ENCODE data around the gene ZNF211.
A peak's percentile ranks its signal among the peaks of the same experiment; 100 is the strongest.

Gene ZNF211

GRCh38 chr19:57632987-57633831 lies at the start of gene ZNF211:
ZNF211 (plus strand) TSS chr19:57633168; CDS start chr19:57633347, 179 bp downstream.
- peak; percentile 84 for DNase-seq (ENCODE audit: low read depth)

- peak; percentile 90 for DNase-seq (ENCODE audit: low read depth)
Observed at GRCh38 chr19:57583521-57584416, 49.2 kb upstream of the ZNF211 start, which contains the start of gene ZIK1. ZIK1 (plus strand) TSS chr19:57584145; CDS start chr19:57584357, 212 bp downstream.

- DNase-seq (ENCODE audit: low read depth): no peak
Observed at GRCh38 chr19:57587529-57587928, 45.4 kb upstream of the ZNF211 start.

GRCh38 chr19:57599377-57599760 lies 33.6 kb upstream of the ZNF211 start:
- no peak for DNase-seq (ENCODE audit: low read depth)

- DNase-seq (ENCODE audit: low read depth): peak; percentile 93
Observed at GRCh38 chr19:57599761-57600383, 33.1 kb upstream of the ZNF211 start, which contains the start of gene ZNF530. ZNF530 (plus strand) TSS chr19:57599885; CDS start chr19:57604346, 4,461 bp downstream.

GRCh38 chr19:57606931-57607330 lies 26.0 kb upstream of the ZNF211 start:
- no peak for DNase-seq (ENCODE audit: low read depth)

GRCh38 chr19:57611113-57611512 lies 21.9 kb upstream of the ZNF211 start:
- no peak for DNase-seq (ENCODE audit: low read depth)

GRCh38 chr19:57613941-57614743 lies 18.8 kb upstream of the ZNF211 start, which contains the start of gene ZNF134:
ZNF134 (plus strand) TSS chr19:57614242; CDS start chr19:57619469, 5,227 bp downstream.
- DNase-seq (ENCODE audit: low read depth): peak; percentile 92

GRCh38 chr19:57615346-57615745 lies 17.6 kb upstream of the ZNF211 start:
- no peak for DNase-seq (ENCODE audit: low read depth)

- DNase-seq (ENCODE audit: low read depth): no peak
Observed at GRCh38 chr19:57620673-57621348, 12.2 kb upstream of the ZNF211 start.

- no peak for DNase-seq (ENCODE audit: low read depth)
Observed at GRCh38 chr19:57623091-57623490, 9.9 kb upstream of the ZNF211 start.

- DNase-seq (ENCODE audit: low read depth): no peak
Observed at GRCh38 chr19:57633832-57634131, 814 bp downstream of the ZNF211 start.

GRCh38 chr19:57637379-57637778 lies 4.4 kb downstream of the ZNF211 start:
- no peak for DNase-seq (ENCODE audit: low read depth)

- DNase-seq (ENCODE audit: low read depth): no peak
Observed at GRCh38 chr19:57641715-57642234, 8.8 kb downstream of the ZNF211 start.

GRCh38 chr19:57642396-57643046 lies 9.6 kb downstream of the ZNF211 start:
- no peak for DNase-seq (ENCODE audit: low read depth)

- no peak for DNase-seq (ENCODE audit: low read depth)
Observed at GRCh38 chr19:57643734-57644133, 10.8 kb downstream of the ZNF211 start.

- DNase-seq (ENCODE audit: low read depth): no peak
Observed at GRCh38 chr19:57648331-57649003, 15.5 kb downstream of the ZNF211 start.

GRCh38 chr19:57651654-57651996 lies 18.7 kb downstream of the ZNF211 start:
- no peak for DNase-seq (ENCODE audit: low read depth)

GRCh38 chr19:57653689-57654088 lies 20.7 kb downstream of the ZNF211 start:
- DNase-seq (ENCODE audit: low read depth): no peak

- no peak for DNase-seq (ENCODE audit: low read depth)
Observed at GRCh38 chr19:57655443-57655842, 22.5 kb downstream of the ZNF211 start.
